ENCODE measurements around the gene LUC7L3.

GRCh38 chr17:50725769-50726655 lies 6.6 kb downstream of the LUC7L3 start:
- TF ChIP-seq CTCF (IDR thresholded peaks at IDR 0.05; ENCODE audit: insufficient read depth, low read length) = no peak
- TF ChIP-seq POLR2AphosphoS5 (IDR thresholded peaks at IDR 0.05; ENCODE audit: low read depth) = no peak
- no peak for TF ChIP-seq SPI1 (IDR thresholded peaks at IDR 0.05; ENCODE audit: borderline replicate concordance, low read depth)
